ENCODE results near the gene CD46.
A peak's percentile ranks its signal among the peaks of the same experiment; 100 is the strongest.
"Not testable (repeated sequence)": the region's sequence is repeated elsewhere in the genome, so short reads cannot be mapped to it uniquely, and the experiment has no call there.

CD46 gene

DNA sequence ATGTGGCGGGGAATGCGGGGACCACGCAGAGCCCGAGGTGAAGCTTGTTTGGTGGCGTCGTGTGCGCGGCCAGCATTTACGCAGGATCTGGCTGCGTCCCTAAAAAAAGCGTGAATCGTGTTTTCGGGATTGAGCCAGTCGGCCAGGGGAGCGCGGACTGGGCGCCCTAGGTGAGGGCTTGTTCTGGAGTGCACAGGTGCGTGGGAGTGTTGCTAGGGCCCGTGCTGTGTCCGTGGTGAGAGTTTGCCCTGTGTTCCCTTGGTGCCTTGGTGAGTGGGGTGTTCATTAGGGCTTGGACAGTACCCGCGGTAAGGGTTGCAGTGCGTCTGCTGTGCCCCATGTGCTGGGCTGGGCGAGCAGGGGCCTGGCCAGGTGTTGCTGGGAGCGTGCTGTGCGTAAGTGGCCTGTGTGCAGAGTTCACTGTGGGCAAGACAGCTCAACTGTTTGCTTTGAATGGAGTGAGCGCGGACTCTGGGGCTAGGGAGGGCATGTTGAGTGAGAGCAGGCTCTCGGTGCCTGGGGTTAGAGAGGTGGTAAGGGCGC, 673 bp downstream of the CD46 start:
- DNase-seq = no peak

DNA sequence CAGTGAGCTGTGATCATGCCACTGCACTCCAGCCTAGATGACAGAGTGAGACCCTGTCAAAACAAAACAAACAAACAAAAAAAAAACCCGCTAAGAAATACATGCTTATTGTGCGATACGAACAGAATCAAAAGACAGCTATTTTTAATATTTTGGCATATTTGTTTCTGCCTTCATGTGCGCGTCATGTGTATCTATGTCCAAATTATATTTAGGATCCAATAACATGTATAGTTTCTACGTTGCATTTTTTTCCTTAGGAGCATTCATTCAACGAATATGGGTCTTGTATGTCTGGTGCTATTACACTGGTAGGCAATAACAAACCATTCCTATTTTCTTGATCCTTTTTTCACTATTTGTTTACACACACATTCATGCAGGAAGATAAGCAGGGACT, 1.8 kb downstream of the CD46 start:
- DNase-seq = no peak

DNA sequence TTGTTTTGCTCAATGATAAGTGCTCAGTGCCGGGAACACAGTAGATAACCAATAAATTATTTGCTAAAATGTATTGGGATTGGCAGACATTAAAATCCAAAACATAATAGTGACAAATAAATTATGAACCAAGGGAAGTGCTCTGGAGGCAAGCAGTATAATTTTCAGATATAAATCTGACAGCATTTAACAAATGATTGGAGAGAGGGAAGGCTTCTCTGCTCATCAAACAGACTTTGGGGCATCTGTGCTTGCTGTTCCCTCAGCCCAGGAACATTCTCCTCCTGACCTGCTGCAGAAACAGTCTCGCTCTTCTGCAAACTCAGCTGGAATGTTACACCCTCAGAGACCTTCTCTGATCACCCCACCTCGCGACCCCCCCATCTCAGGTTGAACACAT, 2.2 kb downstream of the CD46 start:
- DNase-seq = no peak

DNA sequence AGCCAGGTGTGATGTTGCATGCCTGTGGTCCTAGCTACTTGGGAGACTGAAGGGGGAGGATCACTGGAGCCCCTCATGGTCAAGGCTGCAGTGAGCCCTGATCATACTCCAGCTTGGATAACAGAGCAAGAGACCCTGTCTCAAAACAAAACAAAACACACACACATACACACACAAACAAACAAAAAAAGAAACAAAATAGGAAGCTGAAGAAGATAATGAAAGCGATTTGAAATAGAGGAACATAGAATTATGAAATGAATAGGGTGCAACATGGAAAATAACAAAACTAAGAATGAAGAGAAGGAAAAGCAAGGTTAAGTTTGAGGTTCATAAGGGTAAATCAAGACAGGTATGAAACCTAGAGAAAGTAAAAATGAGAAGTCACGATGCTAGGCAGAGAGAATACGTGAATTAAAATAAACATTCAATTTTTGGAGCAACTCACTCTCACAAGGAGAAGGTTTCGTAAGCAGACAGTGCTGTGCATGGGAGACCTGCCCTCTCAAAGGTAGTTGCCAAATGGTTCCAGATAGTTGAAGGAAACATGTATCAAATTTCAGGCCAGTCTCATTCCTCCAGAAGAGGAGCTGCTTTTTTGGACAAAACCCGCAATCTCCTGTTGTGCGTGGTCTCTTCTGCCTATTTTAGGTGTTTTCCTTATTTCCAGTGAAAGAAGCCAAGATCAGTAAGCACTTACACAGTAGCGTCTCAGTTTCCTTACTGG, 3.3 kb downstream of the CD46 start:
- no peak for DNase-seq

DNA sequence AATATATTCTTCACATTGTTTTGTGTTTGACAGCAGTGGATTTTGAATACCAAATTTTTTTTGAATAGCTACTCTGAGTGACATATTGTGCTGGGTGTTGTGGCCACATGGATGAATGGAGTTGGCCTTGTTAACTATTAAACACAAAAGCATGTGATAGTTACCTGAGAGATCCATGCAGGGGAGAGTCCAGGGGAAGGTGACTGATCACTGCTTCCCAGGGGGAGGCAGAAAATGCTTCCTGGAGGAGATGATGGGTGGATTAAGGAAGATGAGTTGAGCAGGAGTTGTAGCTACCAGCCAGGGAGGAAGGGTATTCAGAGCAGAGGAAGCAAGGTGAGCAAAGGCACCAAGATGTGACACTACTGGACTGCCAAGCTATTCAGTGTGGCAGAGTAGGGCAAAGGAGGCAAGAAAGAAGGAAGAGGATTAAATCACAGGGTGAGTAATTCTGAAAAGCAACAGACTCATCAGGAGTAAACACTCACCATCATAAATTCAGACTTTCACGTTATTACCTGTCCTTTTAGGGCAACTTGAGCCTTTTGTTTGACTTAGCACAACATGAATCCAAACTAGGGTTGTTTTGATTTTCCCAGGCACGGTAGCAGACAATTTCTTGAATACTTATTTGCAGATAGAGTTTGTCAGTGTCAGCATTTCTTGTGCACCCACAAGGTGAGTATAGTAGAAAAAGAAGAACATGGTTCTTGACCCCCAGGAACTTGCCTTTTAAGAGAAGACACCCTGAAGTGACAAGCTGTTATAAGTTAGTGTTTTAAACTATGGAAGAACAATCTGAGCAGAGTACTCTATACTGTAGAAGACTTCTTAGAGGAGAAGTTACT, 4.2 kb downstream of the CD46 start:
- DNase-seq = no peak

DNA sequence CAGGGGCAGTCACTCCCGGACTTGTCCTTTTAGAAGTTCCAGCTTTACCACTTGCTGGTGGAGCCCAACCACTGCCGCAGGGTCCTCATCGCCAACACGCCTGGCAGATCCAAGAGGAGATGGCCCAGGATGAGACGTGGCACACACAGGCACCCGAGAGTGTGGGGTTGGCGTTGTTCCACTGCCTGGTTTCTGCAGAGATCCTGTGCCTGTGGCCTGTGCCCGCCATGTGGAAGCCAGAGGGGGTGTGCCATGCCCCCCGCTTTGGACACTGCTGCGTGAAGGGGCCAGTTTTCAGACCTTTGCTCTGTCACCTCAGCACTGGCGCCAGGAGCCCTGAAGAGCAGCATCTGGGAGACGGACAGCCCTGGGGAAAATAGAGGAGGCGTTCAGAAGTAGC, 10.8 kb downstream of the CD46 start:
- DNase-seq = no peak

DNA sequence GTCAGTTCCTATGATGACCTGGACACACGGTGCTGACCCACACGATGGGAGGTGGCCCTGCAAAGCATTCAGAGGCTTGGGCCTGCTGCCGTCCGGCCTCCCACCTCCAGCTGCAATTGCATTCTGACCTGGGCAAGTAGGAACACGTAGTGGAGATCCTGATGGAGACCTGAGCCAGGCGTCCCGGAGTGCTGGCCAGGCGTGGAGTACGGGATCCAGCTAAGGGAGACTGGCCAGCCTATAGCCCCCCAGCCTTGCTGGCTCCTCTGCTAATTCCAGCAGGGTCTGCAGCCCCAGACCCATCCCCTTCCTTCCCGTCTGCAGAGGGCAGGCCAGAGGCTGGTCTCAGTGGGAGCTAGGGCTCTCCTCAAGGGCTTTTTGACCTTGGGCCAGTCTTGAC, 11.2 kb downstream of the CD46 start:
- DNase-seq = no peak

DNA sequence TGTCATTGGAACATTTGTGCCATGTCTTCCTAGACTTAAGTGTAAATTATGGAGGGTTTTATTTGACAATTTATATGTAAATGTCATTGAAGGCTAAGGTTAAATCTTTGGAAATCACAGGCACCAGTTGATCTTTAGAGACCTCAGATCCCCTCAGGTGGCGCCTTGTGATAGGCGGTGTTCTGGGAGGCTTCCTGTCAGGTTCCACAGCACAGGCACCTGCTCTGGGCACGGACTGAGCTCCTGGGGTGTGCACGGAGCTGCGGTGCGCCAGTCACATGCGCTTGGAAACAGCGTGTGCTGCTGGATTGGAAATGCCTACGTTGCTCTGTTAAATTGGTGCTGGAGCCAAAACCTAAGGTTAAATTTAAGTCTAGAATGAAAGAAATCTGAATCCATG, 12.1 kb downstream of the CD46 start:
- DNase-seq = no peak

DNA sequence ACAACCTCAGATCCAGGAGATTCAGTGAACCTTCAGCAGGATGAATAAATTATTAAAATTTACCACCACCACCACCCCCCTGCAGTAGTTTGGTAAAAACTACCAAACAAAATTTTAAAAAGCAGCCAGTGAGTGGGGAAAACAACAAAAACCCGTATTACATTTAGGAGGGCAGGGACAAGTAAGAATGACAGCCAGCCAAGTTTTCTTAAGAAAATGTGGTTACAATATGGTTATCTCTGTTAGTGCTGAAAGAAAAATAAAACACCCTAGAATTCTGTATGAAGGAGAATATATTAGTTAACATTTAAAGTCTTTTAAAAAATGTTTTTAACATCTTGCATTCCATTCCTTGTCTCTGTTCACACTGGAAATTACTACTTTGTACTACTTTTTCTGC, 14.7 kb downstream of the CD46 start:
- no peak for DNase-seq

DNA sequence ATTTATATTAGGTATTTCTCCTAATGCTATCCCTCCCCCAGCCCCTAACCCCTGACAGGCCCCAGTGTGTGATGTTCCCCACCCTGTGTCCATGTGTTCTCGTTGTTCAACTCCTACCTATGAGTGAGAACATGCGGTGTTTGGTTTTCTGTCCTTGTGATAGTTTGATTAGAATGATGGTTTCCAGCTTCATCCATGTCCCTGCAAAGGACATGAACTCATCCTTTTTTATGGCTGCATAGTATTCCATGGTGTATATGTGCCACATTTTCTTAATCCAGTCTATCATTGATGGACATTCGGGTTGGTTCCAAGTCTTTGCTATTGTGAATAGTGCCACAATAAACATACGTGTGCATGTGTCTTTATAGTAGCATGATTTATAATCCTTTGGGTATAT, 18.7 kb downstream of the CD46 start:
- not testable (repeated sequence) for DNase-seq

DNA sequence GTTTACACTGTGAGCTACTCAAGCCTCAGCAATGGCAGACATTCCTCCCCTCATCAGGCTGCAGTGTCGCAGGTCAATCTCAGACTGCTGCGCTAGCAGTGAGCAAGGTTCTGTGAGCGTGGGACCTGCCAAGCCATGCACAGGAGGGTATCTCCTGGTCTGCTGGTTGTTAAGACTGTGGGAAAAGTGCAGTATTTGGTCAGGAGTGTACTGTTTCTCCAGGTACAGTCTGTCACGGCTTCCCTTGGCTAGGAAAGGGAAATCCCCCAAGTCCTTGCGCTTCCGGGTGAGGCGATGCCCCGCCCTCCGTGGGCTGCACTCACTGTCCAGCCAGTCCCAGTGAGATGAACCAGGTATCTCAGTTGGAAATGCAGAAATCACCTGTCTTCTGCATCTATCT, 24.2 kb downstream of the CD46 start:
- DNase-seq = not testable (repeated sequence)

DNA sequence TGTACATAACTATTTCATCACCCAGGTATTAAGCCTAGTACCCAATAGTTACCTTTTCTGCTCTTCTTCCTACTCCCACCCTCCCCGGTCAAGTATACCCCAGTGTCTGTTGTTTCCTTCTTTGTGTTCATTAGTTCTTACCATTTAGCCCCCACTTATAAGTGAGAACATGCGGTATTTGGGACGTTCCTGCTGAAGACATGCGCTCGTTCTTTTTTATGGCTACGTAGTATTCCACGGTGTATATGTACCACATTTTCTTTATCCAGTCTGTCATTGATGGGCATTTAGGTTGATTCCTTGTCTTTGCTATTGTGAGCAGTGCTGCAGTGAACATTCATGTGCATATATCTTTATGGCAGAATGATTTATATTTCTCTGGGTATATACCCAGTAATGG, 25.6 kb downstream of the CD46 start:
- not testable (repeated sequence) for DNase-seq

DNA sequence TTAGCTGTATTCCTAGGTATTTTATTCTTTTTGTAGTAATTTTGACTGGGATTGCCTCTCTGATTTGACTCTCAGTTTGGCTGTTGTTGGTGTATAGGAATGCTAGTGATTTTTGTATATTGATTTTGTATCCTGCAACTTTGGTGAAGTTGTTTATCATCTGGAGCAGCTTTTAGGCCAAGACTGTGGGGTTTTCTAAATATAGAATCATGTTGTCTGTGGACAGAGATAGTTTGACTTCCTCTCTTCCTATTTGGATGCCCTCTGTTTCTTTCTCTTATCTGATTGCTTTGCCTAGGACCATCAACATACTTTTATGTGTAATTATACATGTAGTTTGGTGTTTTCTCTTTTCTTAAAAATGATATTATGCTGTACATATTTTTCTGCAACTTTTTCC, 27.2 kb downstream of the CD46 start:
- DNase-seq = no peak

DNA sequence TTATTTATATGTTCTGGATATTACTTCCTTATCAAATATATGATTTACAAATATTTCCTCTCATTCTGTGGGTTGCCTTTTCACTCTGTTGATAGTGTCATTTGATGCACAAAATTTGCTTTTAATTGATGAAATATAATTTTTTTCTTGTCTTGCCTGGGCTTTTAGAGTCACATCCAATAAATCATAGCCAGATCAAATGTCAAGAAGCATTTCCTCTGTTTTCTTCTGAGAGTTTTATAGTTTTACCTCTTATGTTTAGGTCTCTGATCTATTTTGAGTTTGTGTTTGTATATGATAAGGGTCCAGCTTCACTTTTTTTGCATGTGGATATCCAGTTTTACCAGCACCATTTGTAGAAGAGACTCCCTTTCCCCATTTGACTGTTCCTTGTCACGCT, 29.5 kb downstream of the CD46 start:
- no peak for DNase-seq

DNA sequence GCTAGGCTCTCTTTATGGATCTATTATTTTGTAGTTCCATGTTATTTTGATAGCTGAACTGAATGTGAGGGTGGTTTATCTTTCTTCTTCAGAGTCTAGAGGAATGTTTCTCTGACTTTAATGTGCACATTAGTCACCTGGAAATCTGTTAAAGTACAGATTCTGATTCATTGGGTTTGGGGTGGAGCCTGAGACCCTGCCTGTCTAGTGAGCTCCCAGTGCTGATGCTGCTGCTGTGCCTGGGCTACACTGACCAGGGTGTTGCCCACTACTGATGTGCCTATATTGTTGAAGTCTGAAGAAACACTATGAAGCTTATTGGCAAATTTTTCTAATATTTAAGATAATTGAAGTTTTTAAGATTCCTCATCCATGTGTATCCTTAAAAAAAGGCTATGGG, 35.9 kb downstream of the CD46 start:
- DNase-seq = no peak

DNA sequence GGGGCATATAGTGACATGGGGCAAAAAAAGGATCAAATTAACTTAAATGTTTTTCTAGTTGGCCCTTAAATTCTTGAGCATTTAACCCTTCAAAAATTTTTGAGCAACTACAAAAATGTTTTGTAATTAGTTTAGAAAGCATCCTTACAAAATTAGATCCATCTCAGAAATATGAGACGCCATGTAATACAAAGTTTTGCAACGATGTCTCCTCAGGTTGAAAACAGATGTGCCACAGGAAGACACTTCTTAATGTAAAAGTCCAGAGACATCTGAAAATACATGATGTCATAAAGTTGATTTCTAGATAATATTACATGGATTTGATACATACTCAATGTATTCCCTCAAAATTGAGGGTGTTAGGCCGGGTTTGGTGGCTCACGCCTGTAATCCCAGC, 37.5 kb downstream of the CD46 start:
- DNase-seq = no peak

DNA sequence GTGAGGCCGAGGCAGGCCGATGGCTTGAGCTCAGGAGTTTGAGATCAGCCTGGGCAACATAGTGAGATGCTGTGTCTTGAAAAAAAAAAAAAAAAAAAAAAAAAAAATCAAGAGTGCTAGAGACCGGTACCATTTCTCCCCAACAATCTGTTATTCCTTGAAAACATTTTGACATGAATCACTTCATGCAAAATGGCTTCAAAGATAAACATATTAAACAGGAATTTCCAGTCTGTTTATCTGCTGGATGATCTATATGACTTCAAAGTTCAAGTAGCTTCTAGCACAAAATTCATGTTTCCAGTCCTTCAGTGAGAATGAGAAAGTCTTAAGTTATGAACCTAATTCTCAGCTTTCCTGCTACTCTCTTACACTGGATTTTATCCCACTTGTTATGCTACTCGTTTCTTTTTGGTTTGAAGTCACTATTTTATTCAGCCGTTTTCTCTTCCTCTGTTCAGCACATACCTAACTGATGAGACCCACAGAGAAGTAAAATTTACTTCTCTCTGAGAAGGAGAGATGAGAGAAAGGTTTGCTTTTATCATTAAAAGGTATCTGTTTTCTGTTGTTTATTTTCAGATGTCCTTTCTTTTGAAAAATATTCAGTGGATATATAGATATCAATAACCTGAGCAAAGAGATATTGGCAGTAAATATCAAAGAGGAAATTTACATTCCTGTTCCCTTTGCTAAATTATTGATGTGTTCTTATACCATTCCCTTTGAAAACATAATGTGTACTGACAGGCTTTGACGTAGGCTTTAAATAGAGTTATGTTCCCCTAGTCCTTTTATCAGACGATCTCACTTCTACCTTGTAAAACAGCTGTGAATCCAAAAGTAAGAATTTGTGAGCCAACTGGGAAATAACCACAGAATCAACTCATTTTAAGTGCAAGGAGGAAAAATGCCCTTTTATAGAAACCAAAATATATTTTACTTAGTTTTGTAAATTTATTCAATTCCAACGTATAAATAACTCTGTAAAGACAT, 38.2 kb downstream of the CD46 start:
- DNase-seq = no peak

DNA sequence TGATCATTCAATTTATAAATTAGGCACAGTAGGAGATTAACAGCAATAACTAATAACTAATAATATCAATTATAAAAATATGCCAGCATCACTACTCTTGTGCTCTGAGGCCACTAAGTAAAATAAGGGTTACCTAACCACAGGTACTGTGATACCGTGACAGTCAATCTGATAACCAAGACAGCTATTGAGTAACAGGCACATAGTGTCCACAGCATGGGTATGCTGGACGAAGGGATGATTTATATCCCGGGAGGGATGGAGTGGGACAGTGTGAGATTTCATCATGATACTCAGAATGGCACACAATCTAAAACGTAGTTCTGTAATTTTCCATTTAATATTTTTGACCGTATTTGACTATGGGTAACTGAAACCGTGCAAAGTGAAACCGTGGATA, 39.4 kb downstream of the CD46 start:
- no peak for DNase-seq

DNA sequence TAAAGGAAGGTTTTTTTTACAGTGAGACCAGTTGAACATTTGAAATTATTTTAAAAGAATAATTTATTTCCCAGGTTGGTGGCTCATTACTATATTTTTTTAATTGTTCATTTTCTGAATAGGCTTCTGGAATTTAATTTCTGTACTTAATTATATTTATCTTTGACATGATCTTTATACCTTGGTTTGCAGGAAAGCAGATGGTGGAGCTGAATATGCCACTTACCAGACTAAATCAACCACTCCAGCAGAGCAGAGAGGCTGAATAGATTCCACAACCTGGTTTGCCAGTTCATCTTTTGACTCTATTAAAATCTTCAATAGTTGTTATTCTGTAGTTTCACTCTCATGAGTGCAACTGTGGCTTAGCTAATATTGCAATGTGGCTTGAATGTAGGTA, 41.5 kb downstream of the CD46 start:
- DNase-seq = no peak

DNA sequence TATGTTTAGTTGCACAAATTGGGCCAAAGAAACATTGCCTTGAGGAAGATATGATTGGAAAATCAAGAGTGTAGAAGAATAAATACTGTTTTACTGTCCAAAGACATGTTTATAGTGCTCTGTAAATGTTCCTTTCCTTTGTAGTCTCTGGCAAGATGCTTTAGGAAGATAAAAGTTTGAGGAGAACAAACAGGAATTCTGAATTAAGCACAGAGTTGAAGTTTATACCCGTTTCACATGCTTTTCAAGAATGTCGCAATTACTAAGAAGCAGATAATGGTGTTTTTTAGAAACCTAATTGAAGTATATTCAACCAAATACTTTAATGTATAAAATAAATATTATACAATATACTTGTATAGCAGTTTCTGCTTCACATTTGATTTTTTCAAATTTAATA, 43.0 kb downstream of the CD46 start:
- no peak for DNase-seq

DNA sequence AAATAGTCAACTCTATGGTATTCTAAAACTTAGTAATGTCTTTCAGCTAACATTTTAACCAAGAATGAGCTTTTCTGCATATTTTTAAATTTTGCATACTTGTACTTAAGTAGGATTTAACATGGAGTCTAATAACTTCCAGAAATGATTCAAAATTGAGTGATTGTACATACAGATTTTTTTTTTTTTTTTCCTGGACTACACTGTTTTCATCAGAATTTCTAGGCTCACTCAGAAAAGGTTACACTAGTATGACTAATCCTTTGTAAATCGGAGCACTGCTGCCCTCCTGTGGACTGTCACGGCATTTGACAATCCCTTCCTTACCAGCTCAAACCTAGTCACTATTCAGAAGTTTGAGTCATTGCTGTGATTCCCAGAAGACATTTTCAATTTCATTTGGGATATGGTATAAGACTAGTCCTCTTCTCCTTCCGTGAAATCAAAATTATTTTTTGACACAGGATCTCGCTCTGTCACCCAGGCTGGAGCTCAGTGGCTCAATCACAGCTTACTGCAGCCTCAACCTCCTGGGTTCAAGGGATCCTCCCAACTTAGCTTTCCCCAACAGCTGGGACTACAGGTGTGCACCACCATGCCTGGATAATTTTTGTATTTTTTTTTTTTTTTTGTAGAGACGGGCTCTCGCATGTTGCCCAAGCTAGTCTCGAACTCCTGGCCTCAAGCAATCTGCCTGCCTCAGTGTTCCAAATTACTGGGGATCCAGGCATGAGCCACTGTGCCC, 45.5 kb downstream of the CD46 start:
- peak; percentile 30 for DNase-seq

DNA sequence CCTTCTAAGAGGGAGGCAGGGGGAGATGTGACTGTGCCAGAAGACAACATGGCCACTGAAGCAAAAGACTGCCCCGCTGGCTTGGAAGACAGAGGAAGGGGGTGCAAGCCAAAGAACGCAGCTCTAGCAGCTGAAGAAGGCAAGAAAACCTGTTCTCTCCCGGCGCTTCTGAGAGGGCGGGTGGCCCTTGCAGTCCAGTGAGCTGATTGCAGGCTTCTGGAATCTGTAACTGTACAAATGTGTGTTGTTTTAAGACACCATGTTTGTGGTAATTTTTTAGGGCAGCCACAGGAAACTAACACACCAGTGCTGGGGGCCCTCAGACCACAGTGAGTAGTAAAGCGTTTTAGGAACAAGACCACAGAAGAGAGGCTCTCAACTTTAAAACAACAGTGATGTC, 47.0 kb downstream of the CD46 start:
- peak; percentile 39 for DNase-seq
